T-helper 1 cell (primary cell): ENCODE data around the gene NIPSNAP2.
"Not testable (repeated sequence)": the region's sequence is repeated elsewhere in the genome, so short reads cannot be mapped to it uniquely, and the experiment has no call there.

Experiments used
- DNase-seq, 5 donors: peaks; one replicate each; pipeline ENCODE4 v3.0.0-alpha.2; 2012 to 2020

The NIPSNAP2 gene

DNA sequence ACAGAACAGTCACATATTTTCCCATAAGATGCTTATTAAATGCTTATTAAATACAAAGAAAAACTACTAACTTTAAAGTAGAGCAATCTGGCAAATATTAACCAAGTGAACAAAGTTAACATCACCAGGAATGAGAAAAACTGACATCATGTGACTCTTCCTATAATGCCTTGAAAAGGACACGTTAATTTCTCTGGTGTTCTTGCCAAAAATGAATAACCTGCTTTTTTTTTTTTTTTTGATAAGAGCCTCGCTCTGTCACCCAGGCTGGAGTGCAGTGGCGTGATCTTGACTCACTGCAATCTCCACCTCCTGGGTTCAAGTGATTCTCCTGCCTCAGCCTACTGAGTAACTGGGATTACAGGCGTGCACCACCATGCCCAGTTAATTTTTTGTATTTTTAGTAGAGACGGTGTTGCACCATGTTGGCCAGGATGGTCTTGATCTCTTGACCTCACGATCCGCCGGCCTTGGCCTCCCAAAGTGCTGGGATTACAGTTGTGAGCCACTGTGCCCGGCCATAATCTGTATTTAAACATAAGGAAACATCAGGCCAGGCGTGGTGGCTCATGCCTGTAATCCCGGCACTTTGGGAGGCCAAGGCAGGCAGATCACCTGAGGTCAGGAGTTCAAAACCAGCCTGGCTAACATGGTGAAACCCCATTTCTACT is 83.2 kb downstream of the NIPSNAP2 start:
- not testable (repeated sequence) for DNase-seq

- no peak for DNase-seq
These were observed 83.9 kb downstream of the NIPSNAP2 start for GRCh38 chr7:56048245-56048644.

DNA sequence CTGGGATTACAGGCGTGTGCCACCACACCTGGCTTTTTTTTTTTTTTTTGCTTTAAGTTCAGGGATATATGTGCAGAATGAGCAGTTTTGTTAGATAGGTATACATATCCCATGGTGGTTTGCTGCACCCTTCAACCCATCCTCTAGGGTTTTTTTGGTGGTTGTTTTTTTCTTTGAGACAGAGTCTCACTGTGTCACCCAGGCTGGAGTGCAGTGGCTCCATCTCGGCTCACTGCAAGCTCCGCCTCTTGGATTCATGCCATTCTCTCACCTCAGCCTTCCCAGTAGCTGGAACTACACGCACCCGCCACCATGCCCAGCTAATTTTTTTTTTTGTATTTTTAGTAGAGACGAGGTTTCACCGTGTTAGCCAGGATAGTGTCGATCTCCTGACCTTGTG is 84.4 kb downstream of the NIPSNAP2 start:
- DNase-seq = not testable (repeated sequence)
